Psoas muscle (tissue), 8 donors: Measurements from ENCODE around the gene GYPA. TPM values are rescaled to one million over a fixed set of nuclear protein-coding genes. Genes with fewer than 3 reads are reported as not detected.
"Not testable (repeated sequence)": the region's sequence is repeated elsewhere in the genome, so short reads cannot be mapped to it uniquely, and the experiment has no call there.

Experiments
- ATAC-seq, 4 donors: fragments of 200-7000 bp; cut with Tn5 transposase; one replicate each; pipeline ENCODE4 v1.9.1; 2020; ENCODE audit warnings: moderate library complexity in 3 of 4, mild to moderate bottlenecking in 2 of 4
- DNase-seq, 2 donors: peaks; one replicate each; pipeline ENCODE4 v3.0.0-alpha.2; 2020
- H3K27ac ChIP-seq: fragments of 200-600 bp; one replicate; pipeline ENCODE4 v1.8.0; 2022
- H3K27me3 ChIP-seq, 3 donors: fragments of 200-600 bp in 1 of 3; one replicate each; pipeline versions ENCODE4 v1.6.1 to v1.8.0; 2013 to 2022; ENCODE audit warnings: low read length in 2 of 3, mild to moderate bottlenecking in 2 of 3, moderate library complexity in 1 of 3; ENCODE audit not compliant: insufficient read depth in 3 of 3
- H3K36me3 ChIP-seq, 2 donors: fragments of 200-600 bp in 1 of 2; one replicate each; pipeline versions ENCODE4 v1.6.1 to v1.8.0; 2013 to 2022; ENCODE audit warnings: low read depth in 1 of 2, mild to moderate bottlenecking in 1 of 2, moderate library complexity in 1 of 2; ENCODE audit not compliant: insufficient read depth in 1 of 2
- H3K4me1 ChIP-seq: fragments of 200-600 bp; one replicate; pipeline ENCODE4 v1.8.0; 2022
- H3K4me3 ChIP-seq: fragments of 200-600 bp; one replicate; pipeline ENCODE4 v1.8.0; 2022; ENCODE audit warnings: mild to moderate bottlenecking
- H3K9me3 ChIP-seq: fragments of 200-600 bp; one replicate; pipeline ENCODE4 v1.8.0; 2022
- CTCF ChIP-seq: fragments of 200-600 bp; IDR thresholded peaks from one replicate; pipeline ENCODE4 v1.8.0; 2022; ENCODE audit warnings: antibody characterized with exemption
- WGBS, 3 donors: extraction: QIAGEN DNeasy Blood & Tissue Kit; methylation state at CpG; one replicate each; pipeline versions ENCODE4 v1.1.6 to v1.1.7; 2013; 5-methylcytosine and 5-hydroxymethylcytosine counted together
- intact Hi-C, 2 donors: fragments of 100-400 bp; cut with DNase I; formaldehyde crosslinking; loops; one replicate each; pipeline versions ENCODE4 v1.11.0 to v1.14.2; 2022
- polyA plus RNA-seq, 3 donors: library from polyadenylated mRNA; stranded (reverse); fragments of 200-250 nt; gene quantifications; one replicate each; pipeline ENCODE4 v1.2.3, GENCODE V29; 2013
- total RNA-seq, 4 donors: library from RNA; stranded (reverse); fragmentation: NEBNext Ultra II Directional in 2 of 4; extraction: Animal tissue kit (Norgen Biotek cat#: 25700) in 2 of 4; gene quantifications; one replicate each; pipeline versions ENCODE4 v1.2.1 to v1.2.4, GENCODE V29; 2021 to 2023
- donor health status: healthy with polysubstance abuse.
- donor health status: DM: no; HTN: no; CAD: no; lungs with moderate emphysema.
- donor health status: Bipolar disorder and iron deficiency.
- donor health status: healthy.
- donor health status: DM: yes; HTN: yes; CAD: no.
- donor health status: DM: no; HTN: no; CAD: no.
- donor health status: DM: no; HTN: no; CAD: no.
- donor health status: DM: yes; HTN: yes; CAD: no.

Gene GYPA
- total and polyA plus RNA-seq, 7 donors: 0.81 TPM; not detected in 6

DNA sequence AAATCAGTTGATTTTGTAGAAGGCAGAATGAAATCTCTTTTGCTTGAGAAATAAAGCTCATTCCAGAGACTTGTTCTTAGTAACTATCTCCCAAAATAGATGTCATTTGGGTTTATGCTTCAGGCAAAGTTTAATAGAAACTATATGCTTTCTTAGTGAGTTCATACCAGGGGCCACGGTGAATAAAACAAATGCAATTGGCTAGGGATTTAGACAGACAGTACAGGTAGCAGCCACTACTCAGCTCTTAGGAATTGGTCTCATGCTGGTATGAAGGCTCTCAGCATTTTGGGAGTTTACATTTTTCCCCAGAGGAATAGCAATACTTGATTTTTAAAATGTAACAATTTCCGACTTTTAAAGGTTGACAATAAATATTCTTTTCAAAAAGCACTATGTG is 27.0 kb downstream of the GYPA start:
- Histone ChIP-seq H3K4me3 (no peak overlapping the region), H3K27ac (no peak overlapping the region), H3K36me3 (no peaks in the 10 kb centered on the region), H3K4me1 (no peaks in the 10 kb centered on the region), H3K9me3 (no peaks in the 10 kb centered on the region), H3K27me3 (peaks cover 0 to 3% (median 0%) of the 10 kb centered on the region in 3 donors)
- 77 to 81% (median 78%) methylated on average over 2 of the region's 2 CpGs for WGBS, 3 donors
- TF ChIP-seq CTCF: no peak
- intact Hi-C loops: no loop called here
- ATAC-seq (no peak), DNase-seq (no peak)

DNA sequence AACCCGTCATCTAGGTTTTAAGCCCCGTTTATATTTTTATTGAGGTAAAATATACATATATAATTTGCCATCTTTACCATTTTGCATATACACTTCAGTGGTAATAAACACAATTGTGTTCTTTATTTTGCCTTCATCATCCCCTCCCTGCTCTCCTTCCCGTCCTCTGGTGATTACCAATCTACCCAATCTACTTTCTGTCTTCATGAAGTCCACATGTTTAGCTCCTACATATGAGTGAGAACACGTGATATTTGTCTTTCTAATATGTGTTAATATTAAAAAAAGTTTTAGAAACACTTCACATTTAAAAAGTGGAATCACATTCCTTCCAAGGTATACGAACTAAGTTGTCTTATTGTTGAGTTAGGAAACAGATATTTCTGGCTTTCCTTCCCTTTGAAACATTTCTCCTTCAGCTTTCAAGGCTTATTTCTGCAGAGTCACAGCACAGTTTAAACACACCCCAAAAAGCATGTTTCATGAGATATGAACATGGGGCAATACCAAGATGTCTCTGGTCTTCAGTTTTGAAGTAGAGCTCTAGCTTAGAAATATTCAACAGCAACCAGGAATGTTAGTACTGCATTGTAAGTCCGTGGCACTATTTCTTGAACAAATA is 35.9 kb downstream of the GYPA start:
- no peak for TF ChIP-seq CTCF
- ATAC-seq (no peak), DNase-seq (no peak)
- Histone ChIP-seq H3K9me3 (no peaks in the 10 kb centered on the region), H3K4me1 (no peaks in the 10 kb centered on the region), H3K27me3 (no peaks in the 10 kb centered on the region), H3K36me3 (no peaks in the 10 kb centered on the region), H3K4me3 (no peak overlapping the region), H3K27ac (no peak overlapping the region)
- 82 to 84% (median 82%) methylated on average over 6 of the region's 6 CpGs for WGBS, 3 donors
- intact Hi-C loops: no loop called here

DNA sequence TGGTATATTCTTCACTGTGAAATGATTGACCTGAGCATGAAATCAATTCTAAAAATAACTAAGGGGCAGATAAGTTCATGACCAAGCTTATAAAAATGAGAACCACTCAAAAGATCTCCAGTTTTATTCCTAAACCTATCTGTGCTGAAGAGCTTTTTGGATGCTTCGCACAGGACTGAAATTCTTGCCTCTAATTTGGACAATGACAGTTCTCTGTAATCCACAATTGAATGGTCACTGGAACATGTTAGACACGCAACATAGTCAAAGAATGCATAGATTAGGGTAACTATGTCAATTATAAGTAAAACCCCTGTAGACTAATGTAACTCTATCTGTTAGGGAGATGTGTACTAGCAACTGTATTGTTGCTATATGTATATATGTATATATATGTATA is 42.7 kb downstream of the GYPA start:
- H3K27ac ChIP-seq, H3K27me3 ChIP-seq, H3K9me3 ChIP-seq, H3K4me3 ChIP-seq, H3K4me1 ChIP-seq, intact Hi-C loops, H3K36me3 ChIP-seq, DNase-seq, ATAC-seq: not testable (repeated sequence)
- 68 to 74% (median 74%) methylated on average over 2 of the region's 2 CpGs for WGBS, 3 donors

GRCh38 chr4:144093995-144094394 is 46.5 kb downstream of the GYPA start:
- H3K27me3 ChIP-seq, DNase-seq, intact Hi-C loops, H3K36me3 ChIP-seq, H3K9me3 ChIP-seq, H3K4me3 ChIP-seq, H3K4me1 ChIP-seq, H3K27ac ChIP-seq, ATAC-seq: not testable (repeated sequence)
- 49 to 55% (median 50%) methylated on average over 3 to 4 of the region's 4 CpGs for WGBS, 3 donors

DNA sequence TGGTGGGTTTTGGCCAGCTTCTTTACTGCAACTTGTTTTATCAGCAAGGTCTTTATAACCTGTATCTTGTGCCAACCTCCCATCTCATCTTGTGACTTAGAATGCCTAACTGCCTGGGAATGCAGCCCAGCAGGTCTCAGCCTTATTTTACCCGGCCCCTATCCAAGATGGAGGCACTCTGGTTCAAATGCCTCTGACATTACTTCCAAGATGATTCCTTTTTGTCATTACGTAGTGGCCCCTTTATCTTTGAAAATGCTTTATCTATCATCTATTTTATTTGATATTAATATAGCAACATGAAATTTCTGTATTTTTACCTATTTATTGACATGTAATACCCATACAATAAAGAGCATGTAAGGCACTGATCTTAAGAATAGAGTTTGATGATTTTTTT is 49.3 kb downstream of the GYPA start:
- H3K4me1 ChIP-seq, H3K9me3 ChIP-seq, H3K36me3 ChIP-seq, H3K27ac ChIP-seq, H3K4me3 ChIP-seq, ATAC-seq, H3K27me3 ChIP-seq, intact Hi-C loops, DNase-seq: not testable (repeated sequence)
- WGBS, 3 donors: 90 to 94% (median 91%) methylated on average over 2 of the region's 2 CpGs

DNA sequence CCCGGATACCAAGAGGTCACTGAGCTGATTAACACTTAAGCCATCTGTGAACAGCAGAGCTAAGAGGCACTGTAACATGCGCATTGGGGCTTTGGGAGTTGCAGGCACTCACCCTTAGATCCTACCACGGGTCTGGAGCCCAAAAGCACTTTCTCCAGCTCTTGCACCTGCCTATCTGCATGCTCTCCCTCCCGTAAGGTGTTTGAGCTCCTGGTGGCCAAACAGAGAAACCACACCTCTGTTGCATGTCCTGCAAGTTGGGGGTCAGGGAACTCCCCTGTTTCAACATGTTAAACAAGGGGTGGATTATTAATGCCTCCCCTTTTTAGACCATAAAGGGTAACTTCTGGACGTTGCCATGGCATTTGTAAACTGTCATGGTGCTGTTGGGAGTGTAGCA is 49.8 kb downstream of the GYPA start:
- WGBS, 3 donors: 69 to 71% (median 71%) methylated on average over 5 of the region's 5 CpGs
- no peak for ATAC-seq
- intact Hi-C loops: no loop called here

GRCh38 chr4:144082053-144082452 is 58.5 kb downstream of the GYPA start:
- H3K4me3 ChIP-seq, H3K36me3 ChIP-seq, ATAC-seq, H3K4me1 ChIP-seq, DNase-seq, H3K27ac ChIP-seq, H3K27me3 ChIP-seq, H3K9me3 ChIP-seq, intact Hi-C loops: not testable (repeated sequence)
- 75 to 83% (median 79%) methylated on average over 3 of the region's 3 CpGs for WGBS, 3 donors

More for the DNA sequence above, 49.8 kb downstream of the GYPA start:
- no peak for DNase-seq
- Histone ChIP-seq H3K9me3 (no peaks in the 10 kb centered on the region), H3K27me3 (no peaks in the 10 kb centered on the region), H3K4me3 (no peak overlapping the region), H3K4me1 (no peaks in the 10 kb centered on the region), H3K27ac (no peak overlapping the region), H3K36me3 (no peaks in the 10 kb centered on the region)
- no peak for TF ChIP-seq CTCF

- H3K27ac ChIP-seq, H3K9me3 ChIP-seq, ATAC-seq, H3K27me3 ChIP-seq, H3K36me3 ChIP-seq, intact Hi-C loops, H3K4me1 ChIP-seq, DNase-seq, H3K4me3 ChIP-seq: not testable (repeated sequence)
- 71 to 73% (median 73%) methylated on average over 4 of the region's 4 CpGs for WGBS, 3 donors
Observed at GRCh38 chr4:144080135-144080534, 60.4 kb downstream of the GYPA start.

GRCh38 chr4:144078746-144079145 is 61.8 kb downstream of the GYPA start:
- H3K9me3 ChIP-seq, ATAC-seq, H3K36me3 ChIP-seq, intact Hi-C loops, H3K4me3 ChIP-seq, H3K27ac ChIP-seq, DNase-seq, H3K4me1 ChIP-seq, H3K27me3 ChIP-seq: not testable (repeated sequence)
- 53 to 69% (median 67%) methylated on average over 2 of the region's 2 CpGs for WGBS, 3 donors
